Loucy (cell line): ENCODE measurements around the gene CUL2.

Experiments
- H2AFZ ChIP-seq: fragments of 200-600 bp; sonication (generic); 2 replicates; pipeline ENCODE4 v1.6.0; 2016; ENCODE audit warnings: antibody characterized with exemption, mild to moderate bottlenecking, low read length, moderate library complexity
- H3F3A ChIP-seq: fragments of 200-600 bp; 2 replicates; pipeline ENCODE4 v1.6.0; 2016; ENCODE audit warnings: antibody characterized with exemption, low read depth, mild to moderate bottlenecking
- H3K27me3 ChIP-seq: fragments of 200-600 bp; sonication (generic); 2 replicates; pipeline ENCODE4 v1.6.1; 2014; ENCODE audit warnings: low read length, mild to moderate bottlenecking; ENCODE audit not compliant: insufficient read depth, poor library complexity, severe bottlenecking
- H3K36me3 ChIP-seq: fragments of 200-600 bp; sonication (generic); 2 replicates; pipeline ENCODE4 v1.6.1; 2016; ENCODE audit warnings: low read length; ENCODE audit not compliant: insufficient read depth
- H3K4me1 ChIP-seq: fragments of 200-600 bp; sonication (generic); 2 replicates; pipeline ENCODE4 v1.5.1; 2014; ENCODE audit warnings: low read length, mild to moderate bottlenecking; ENCODE audit not compliant: insufficient read depth, poor library complexity, severe bottlenecking
- H3K4me2 ChIP-seq: fragments of 200-600 bp; sonication (generic); 2 replicates; pipeline ENCODE4 v1.6.0; 2014; ENCODE audit warnings: antibody characterized with exemption, low read length, low read depth, mild to moderate bottlenecking; ENCODE audit not compliant: poor library complexity, severe bottlenecking
- H3K4me3 ChIP-seq: fragments of 200-600 bp; sonication (generic); 2 replicates; pipeline ENCODE4 v1.5.1; 2014; ENCODE audit warnings: low read length, mild to moderate bottlenecking, mixed read lengths; ENCODE audit not compliant: poor library complexity, severe bottlenecking
- H3K79me2 ChIP-seq: fragments of 200-600 bp; sonication (generic); 2 replicates; pipeline ENCODE4 v1.6.1; 2014; ENCODE audit warnings: low read length; ENCODE audit not compliant: insufficient read depth
- H3K9ac ChIP-seq: fragments of 200-600 bp; sonication (generic); 2 replicates; pipeline ENCODE4 v1.6.0; 2014; ENCODE audit warnings: mild to moderate bottlenecking, low read depth, low read length, moderate library complexity; ENCODE audit not compliant: poor library complexity, severe bottlenecking
- H3K9me2 ChIP-seq: fragments of 200-600 bp; sonication (generic); replicated peaks from 2 replicates; pipeline ENCODE4 v1.6.1; 2016; ENCODE audit warnings: low read depth, low read length, mixed read lengths
- H3K9me3 ChIP-seq: fragments of 200-600 bp; sonication (generic); 2 replicates; pipeline ENCODE4 v1.6.1; 2014; ENCODE audit warnings: mild to moderate bottlenecking, antibody characterized with exemption, low read length, low read depth; ENCODE audit not compliant: insufficient read depth
- H4K20me1 ChIP-seq: fragments of 200-600 bp; sonication (generic); 2 replicates; pipeline ENCODE4 v1.6.0; 2014; ENCODE audit warnings: antibody characterized with exemption, low read length, mild to moderate bottlenecking; ENCODE audit not compliant: insufficient read depth, poor library complexity, severe bottlenecking
- EZH2phosphoT487 ChIP-seq: fragments of 200-600 bp; IDR thresholded peaks from 2 replicates; pipeline ENCODE4 v1.6.1; 2018; ENCODE audit warnings: antibody characterized with exemption, mild to moderate bottlenecking, moderate library complexity, borderline replicate concordance
- TF ChIP-seq, protein P1 (sequence below): fragments of 200-600 bp; sonication (generic); conservative IDR thresholded peaks from 2 replicates; pipeline ENCODE4 v1.5.1; 2014; ENCODE audit warnings: mild to moderate bottlenecking, antibody characterized with exemption, low read length

The CUL2 gene

DNA sequence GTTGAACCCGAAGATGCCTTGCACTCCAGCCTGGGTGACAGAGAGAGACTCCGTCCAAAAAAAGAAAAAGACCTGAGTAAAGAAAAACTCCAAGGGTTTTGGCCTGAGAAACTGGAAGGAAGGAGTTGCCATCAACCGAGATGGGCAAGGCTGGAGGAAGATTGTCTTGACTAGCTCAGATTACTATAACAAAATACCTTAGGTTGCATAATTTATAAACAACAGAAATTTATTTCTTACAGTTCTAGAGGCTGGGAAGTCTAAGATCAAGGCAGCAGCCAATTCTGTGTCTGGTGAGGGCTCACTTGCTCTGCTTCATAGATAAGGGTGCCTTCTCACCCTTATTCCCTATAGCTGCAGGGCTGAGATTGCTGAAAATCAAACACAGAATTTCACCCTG is 91.2 kb downstream of the CUL2 start:
- H3K4me3 ChIP-seq: no peak overlapping the region
- H2AFZ ChIP-seq: no peak overlapping the region
- H4K20me1 ChIP-seq: no peaks in the 10 kb centered on the region
- H3K9me3 ChIP-seq: no peaks in the 10 kb centered on the region
- H3K9ac ChIP-seq: no peak overlapping the region
- no peaks in the 10 kb centered on the region for H3K27me3 ChIP-seq
- no peaks in the 10 kb centered on the region for H3K79me2 ChIP-seq
- no peaks in the 10 kb centered on the region for H3F3A ChIP-seq
- TF ChIP-seq, protein P1, sequence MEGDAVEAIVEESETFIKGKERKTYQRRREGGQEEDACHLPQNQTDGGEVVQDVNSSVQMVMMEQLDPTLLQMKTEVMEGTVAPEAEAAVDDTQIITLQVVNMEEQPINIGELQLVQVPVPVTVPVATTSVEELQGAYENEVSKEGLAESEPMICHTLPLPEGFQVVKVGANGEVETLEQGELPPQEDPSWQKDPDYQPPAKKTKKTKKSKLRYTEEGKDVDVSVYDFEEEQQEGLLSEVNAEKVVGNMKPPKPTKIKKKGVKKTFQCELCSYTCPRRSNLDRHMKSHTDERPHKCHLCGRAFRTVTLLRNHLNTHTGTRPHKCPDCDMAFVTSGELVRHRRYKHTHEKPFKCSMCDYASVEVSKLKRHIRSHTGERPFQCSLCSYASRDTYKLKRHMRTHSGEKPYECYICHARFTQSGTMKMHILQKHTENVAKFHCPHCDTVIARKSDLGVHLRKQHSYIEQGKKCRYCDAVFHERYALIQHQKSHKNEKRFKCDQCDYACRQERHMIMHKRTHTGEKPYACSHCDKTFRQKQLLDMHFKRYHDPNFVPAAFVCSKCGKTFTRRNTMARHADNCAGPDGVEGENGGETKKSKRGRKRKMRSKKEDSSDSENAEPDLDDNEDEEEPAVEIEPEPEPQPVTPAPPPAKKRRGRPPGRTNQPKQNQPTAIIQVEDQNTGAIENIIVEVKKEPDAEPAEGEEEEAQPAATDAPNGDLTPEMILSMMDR: no peak
- no peak for TF ChIP-seq EZH2phosphoT487
- H3K9me2 ChIP-seq: no peaks in the 10 kb centered on the region
- no peaks in the 10 kb centered on the region for H3K36me3 ChIP-seq
- H3K4me1 ChIP-seq: peaks cover 7% of the 10 kb centered on the region
- H3K4me2 ChIP-seq: no peak overlapping the region

DNA sequence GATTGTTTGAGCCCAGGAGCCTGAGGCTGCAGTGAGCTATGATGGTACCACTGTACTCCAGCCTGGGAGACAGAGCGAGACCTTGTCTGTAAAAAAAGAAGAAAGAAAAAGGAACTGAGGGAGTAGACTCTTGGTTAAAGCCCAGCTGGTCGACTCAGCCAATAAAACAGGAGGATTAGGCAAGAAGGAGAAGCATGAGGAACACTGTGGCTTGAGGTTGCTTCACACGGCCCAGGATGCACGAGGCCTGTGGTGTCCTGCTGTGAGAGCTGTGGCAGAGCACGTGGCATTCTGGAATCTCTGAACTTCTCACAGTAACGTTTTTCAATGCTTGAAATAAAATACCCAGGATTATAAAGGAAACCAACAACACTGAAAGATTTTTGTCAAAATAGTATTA is 93.3 kb downstream of the CUL2 start:
- TF ChIP-seq, protein P1: no peak
- TF ChIP-seq EZH2phosphoT487: no peak
- H3K4me3 ChIP-seq: no peak overlapping the region
- H3F3A ChIP-seq: no peaks in the 10 kb centered on the region
- H3K36me3 ChIP-seq: no peaks in the 10 kb centered on the region
- H3K9ac ChIP-seq: no peak overlapping the region
- no peaks in the 10 kb centered on the region for H3K9me3 ChIP-seq
- no peak overlapping the region for H2AFZ ChIP-seq
- H3K27me3 ChIP-seq: no peaks in the 10 kb centered on the region
- H3K9me2 ChIP-seq: no peaks in the 10 kb centered on the region
- no peaks in the 10 kb centered on the region for H3K79me2 ChIP-seq
- peaks cover 8% of the 10 kb centered on the region for H3K4me1 ChIP-seq
- no peak overlapping the region for H3K4me2 ChIP-seq
- no peaks in the 10 kb centered on the region for H4K20me1 ChIP-seq

DNA sequence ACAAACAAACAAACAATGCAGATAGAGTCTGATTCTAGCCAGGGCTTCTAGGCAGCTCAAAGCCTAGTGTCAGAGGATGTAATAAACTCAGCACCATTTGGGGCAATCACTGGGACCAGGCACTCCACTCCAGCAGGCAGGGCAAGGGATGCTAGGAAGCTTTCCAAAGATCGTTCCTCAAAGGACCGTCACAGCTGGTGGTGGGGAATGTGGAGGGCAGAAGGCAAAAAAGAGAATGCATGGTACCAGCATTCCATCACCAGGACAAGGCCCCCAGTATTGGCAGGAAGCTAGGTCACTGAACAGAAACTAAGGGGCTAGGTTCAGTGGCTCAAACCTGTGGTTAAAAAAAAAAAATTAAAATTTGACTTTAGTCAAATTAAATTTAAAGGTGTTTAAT is 94.2 kb downstream of the CUL2 start:
- no peaks in the 10 kb centered on the region for H3K9me3 ChIP-seq
- peaks cover 8% of the 10 kb centered on the region for H3K4me1 ChIP-seq
- H2AFZ ChIP-seq: no peak overlapping the region
- H3K9me2 ChIP-seq: no peaks in the 10 kb centered on the region
- no peaks in the 10 kb centered on the region for H3F3A ChIP-seq
- no peaks in the 10 kb centered on the region for H4K20me1 ChIP-seq
- no peak overlapping the region for H3K4me2 ChIP-seq
- H3K9ac ChIP-seq: no peak overlapping the region
- TF ChIP-seq, protein P1: no peak
- TF ChIP-seq EZH2phosphoT487: no peak
- no peaks in the 10 kb centered on the region for H3K36me3 ChIP-seq
- H3K4me3 ChIP-seq: no peak overlapping the region
- H3K79me2 ChIP-seq: no peaks in the 10 kb centered on the region
- H3K27me3 ChIP-seq: no peaks in the 10 kb centered on the region
